Measurements from ENCODE around the gene SLC47A1. TPM values are rescaled to one million over a fixed set of nuclear protein-coding genes. Genes with fewer than 3 reads are reported as not detected.

Gene SLC47A1
- total and polyA plus RNA-seq, 2 of the 8 experiments (the other 6 are each of a cell fraction or from before 2014, with no cell fraction given): 1.5 to 3.6 TPM

DNA sequence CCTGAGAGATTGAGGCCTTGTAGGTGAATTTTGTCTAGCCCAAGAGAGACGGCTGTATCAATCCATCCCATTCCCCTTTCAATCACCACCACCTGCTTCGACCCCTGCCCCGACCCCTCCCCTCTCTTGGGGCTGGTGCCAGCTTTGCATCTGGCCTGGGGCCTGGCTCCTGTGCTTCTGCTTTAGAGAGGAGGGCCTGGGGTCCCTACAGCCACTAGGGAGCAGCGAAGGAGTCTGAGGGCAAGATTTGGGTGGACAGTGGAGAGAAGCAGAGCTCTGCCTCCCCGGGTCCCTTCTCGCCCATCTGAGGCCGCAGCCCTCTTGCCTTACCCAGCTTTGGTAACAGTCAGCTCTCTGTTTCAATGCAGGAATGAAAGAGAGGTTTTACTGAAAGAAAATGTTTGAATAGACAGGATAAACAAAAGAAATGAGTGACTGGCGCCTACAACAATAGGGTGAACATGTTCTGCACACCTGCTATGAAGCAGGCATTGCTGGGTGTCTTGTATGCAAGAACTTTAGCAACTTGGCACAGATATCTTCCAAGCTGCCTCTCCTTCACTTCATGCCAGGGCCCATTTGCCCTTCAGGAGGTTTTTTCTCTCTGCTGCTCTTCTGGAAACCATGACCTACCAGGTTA lies 57.4 kb downstream of the SLC47A1 start:
- Histone ChIP-seq H3K79me1 (ENCODE audit: low read depth, low read length) (no peaks in the 10 kb centered on the region), H3K4ac (replicated peaks; ENCODE audit: insufficient read length, low read depth, low read length) (no peak overlapping the region), H3K23me2 (ENCODE audit: low read depth, low read length) (no peaks in the 10 kb centered on the region), H3K4me3 (ENCODE audit: extremely low read depth in 1 of 4, insufficient read depth in 2 of 4, low read depth in 3 of 4, low read length in 4 of 4) (no peak overlapping the region), H3K56ac (replicated peaks; ENCODE audit: insufficient read length, low read depth, low read length) (no peak overlapping the region), H2BK12ac (ENCODE audit: low read depth, low read length) (no peak overlapping the region), H3K18ac (ENCODE audit: extremely low read depth, low read length) (no peak overlapping the region), H3K27me3 (replicated peaks in 1 of 4; ENCODE audit: control insufficient read depth in 3 of 4, extremely low read depth in 1 of 4, insufficient read depth in 3 of 4, low read length in 3 of 4) (no peaks in the 10 kb centered on the region; a peak in 1 of 7 replicates), H2BK15ac (ENCODE audit: low read length) (no peak overlapping the region), H4K5ac (ENCODE audit: insufficient read length, low read depth, low read length) (no peak overlapping the region), H3K27ac (ENCODE audit: low read depth, low read length) (no peak overlapping the region), H4K8ac (ENCODE audit: extremely low read depth, insufficient read depth, low read length) (no peak overlapping the region), H2BK20ac (ENCODE audit: low read length) (no peak overlapping the region), H2BK120ac (replicated peaks; ENCODE audit: low read depth, low read length) (no peak overlapping the region), H3K9ac (replicated peaks in 1 of 4; ENCODE audit: extremely low read depth in 1 of 4, low read depth in 3 of 4, low read length in 3 of 4) (no peak overlapping the region), H3K9me3 (ENCODE audit: insufficient read depth in 2 of 2, low read depth in 1 of 2, low read length in 1 of 2) (no peaks in the 10 kb centered on the region), H2BK5ac (ENCODE audit: low read depth, low read length) (no peak overlapping the region), H2AK5ac (ENCODE audit: low read depth, low read length) (no peak overlapping the region), H3K79me2 (ENCODE audit: control insufficient read depth in 1 of 2, insufficient read depth in 2 of 2, low read length in 2 of 2) (no peaks in the 10 kb centered on the region), H4K20me1 (replicated peaks in 1 of 2; ENCODE audit: control insufficient read depth in 1 of 2, insufficient read depth in 2 of 2, low read length in 2 of 2) (no peaks in the 10 kb centered on the region), H3K36me3 (ENCODE audit: control insufficient read depth in 2 of 4, insufficient read depth in 4 of 4, low read length in 3 of 4) (no peaks in the 10 kb centered on the region), H3K4me2 (ENCODE audit: insufficient read depth in 1 of 2, low read depth in 2 of 2, low read length in 2 of 2) (no peak overlapping the region), H3K4me1 (replicated peaks in 1 of 4; ENCODE audit: control insufficient read depth in 3 of 4, insufficient read depth in 4 of 4, low read length in 3 of 4) (no peaks in the 10 kb centered on the region), H2AFZ (ENCODE audit: low read length) (no peak overlapping the region), H3K23ac (ENCODE audit: insufficient read length) (no peak overlapping the region), H4K91ac (replicated peaks; ENCODE audit: insufficient read length, low read length) (no peak overlapping the region), H3K14ac (ENCODE audit: insufficient read length) (no peak overlapping the region)
- POLR2A ChIA-PET (ENCODE audit: partially characterized antibody): interaction anchor here (1.0 kb wide), 1 partner anchor 74 kb away, joined by 4 read pairs; no protein-coding TSS in a partner anchor
- FAIRE-seq (no peak), DNase-seq (ENCODE audit: low read depth in 1 of 2, low spot score in 2 of 2) (no peak)
- CTCF ChIA-PET (ENCODE audit: partially characterized antibody): interaction anchor here (1.1 to 1.8 kb wide), 6 partner anchors 13 to 229 kb away, joined by 3 to 7 read pairs (median 5); partner anchors contain the start of gene B9D1
- TF ChIP-seq CTCF (IDR thresholded peaks at IDR 0.05; ENCODE audit: control extremely low read depth in 1 of 3, insufficient read depth in 1 of 3, low read depth in 1 of 3, low read length in 3 of 3) (peak; percentile 21 to 29 (median 24); a peak in 3 of 4 replicates), RAD21 (IDR thresholded peaks at IDR 0.05 in 1 of 2, conservative IDR thresholded peaks at IDR 0.05 in 1 of 2; ENCODE audit: low read depth in 2 of 2, low read length in 2 of 2) (peak; percentile 24 to 47), CBX8 (IDR thresholded peaks at IDR 0.05; ENCODE audit: borderline replicate concordance, low read depth, low read length) (no peak)
- 78% methylated on average over 8 of the region's 8 CpGs; no CpG with 5 or more reads in 1 of the 2 experiments for WGBS, 2 experiments (ENCODE audit: extremely low coverage in 1 of 2, insufficient coverage in 1 of 2, insufficient read length in 1 of 2, insufficient replicate concordance in 2 of 2, low coverage in 1 of 2, low lambda C conversion rate in 2 of 2, missing lambda C conversion rate in 1 of 2)

All from H1 (cell line).